ENCODE data around the gene KIF19.

GRCh38 chr17:74349120-74349519, 23.1 kb downstream of the KIF19 start:
- TF ChIP-seq CTCF (IDR thresholded peaks at IDR 0.05; ENCODE audit: insufficient read depth, low read length) = no peak
- TF ChIP-seq, protein P1, sequence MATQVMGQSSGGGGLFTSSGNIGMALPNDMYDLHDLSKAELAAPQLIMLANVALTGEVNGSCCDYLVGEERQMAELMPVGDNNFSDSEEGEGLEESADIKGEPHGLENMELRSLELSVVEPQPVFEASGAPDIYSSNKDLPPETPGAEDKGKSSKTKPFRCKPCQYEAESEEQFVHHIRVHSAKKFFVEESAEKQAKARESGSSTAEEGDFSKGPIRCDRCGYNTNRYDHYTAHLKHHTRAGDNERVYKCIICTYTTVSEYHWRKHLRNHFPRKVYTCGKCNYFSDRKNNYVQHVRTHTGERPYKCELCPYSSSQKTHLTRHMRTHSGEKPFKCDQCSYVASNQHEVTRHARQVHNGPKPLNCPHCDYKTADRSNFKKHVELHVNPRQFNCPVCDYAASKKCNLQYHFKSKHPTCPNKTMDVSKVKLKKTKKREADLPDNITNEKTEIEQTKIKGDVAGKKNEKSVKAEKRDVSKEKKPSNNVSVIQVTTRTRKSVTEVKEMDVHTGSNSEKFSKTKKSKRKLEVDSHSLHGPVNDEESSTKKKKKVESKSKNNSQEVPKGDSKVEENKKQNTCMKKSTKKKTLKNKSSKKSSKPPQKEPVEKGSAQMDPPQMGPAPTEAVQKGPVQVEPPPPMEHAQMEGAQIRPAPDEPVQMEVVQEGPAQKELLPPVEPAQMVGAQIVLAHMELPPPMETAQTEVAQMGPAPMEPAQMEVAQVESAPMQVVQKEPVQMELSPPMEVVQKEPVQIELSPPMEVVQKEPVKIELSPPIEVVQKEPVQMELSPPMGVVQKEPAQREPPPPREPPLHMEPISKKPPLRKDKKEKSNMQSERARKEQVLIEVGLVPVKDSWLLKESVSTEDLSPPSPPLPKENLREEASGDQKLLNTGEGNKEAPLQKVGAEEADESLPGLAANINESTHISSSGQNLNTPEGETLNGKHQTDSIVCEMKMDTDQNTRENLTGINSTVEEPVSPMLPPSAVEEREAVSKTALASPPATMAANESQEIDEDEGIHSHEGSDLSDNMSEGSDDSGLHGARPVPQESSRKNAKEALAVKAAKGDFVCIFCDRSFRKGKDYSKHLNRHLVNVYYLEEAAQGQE (IDR thresholded peaks at IDR 0.05; ENCODE audit: insufficient replicate concordance, low read depth) = no peak
- TF ChIP-seq GABPA (IDR thresholded peaks at IDR 0.05; ENCODE audit: low read depth) = no peak
- TF ChIP-seq POLR2AphosphoS5 (IDR thresholded peaks at IDR 0.05; ENCODE audit: low read depth) = no peak
- TF ChIP-seq SPI1 (IDR thresholded peaks at IDR 0.05; ENCODE audit: borderline replicate concordance, low read depth) = no peak
